B cell (primary cell): ENCODE data around the gene PIGM. TPM values are rescaled to one million over a fixed set of nuclear protein-coding genes. Genes with fewer than 3 reads are reported as not detected.

Experiments used
- ATAC-seq: fragments of 200-7000 bp; cut with Tn5 transposase; one replicate; pipeline ENCODE4 v1.10.0; 2021; ENCODE audit warnings: low read depth, mild to moderate bottlenecking, moderate number of reproducible peaks, moderate library complexity
- CTCF ChIA-PET: fragments of 350-600 bp; sonication (Branson Sonifier 250); formaldehyde crosslinking; loops from one replicate; lab custom pipeline; 2021; ENCODE audit warnings: antibody characterized with exemption, inconsistent platforms; lab: Charles Lee
- POLR2A ChIA-PET: fragments of 350-600 bp; sonication (Branson Sonifier 250); formaldehyde crosslinking; loops from one replicate; lab custom pipeline; 2021; ENCODE audit warnings: antibody characterized with exemption; lab: Charles Lee
- DNase-seq: peaks from one replicate; pipeline ENCODE4 v3.0.0; 2013
- H2AFZ ChIP-seq: 2 replicates; pipeline ENCODE4 v1.6.1; 2012; ENCODE audit warnings: mild to moderate bottlenecking, low read depth, low read length; ENCODE audit not compliant: insufficient read depth, poor library complexity, severe bottlenecking
- H3K27ac ChIP-seq, 2 donors: 1 replicate in 1 of 2; 2 replicates in 1 of 2; pipeline ENCODE4 v1.5.1; 2012 to 2013; ENCODE audit warnings: low read length in 2 of 2, mild to moderate bottlenecking in 2 of 2, moderate library complexity in 1 of 2
- H3K27me3 ChIP-seq, 4 experiments: fragments of 200-600 bp in 1 of 4; sonication (generic) in 1 of 4; replicated peaks in 1 of 4; 1 replicate in 2 of 4; 2 replicates in 2 of 4; pipeline versions ENCODE4 v1.6.1 to v1.7.0; 2013 to 2016; ENCODE audit warnings: low read length in 3 of 4, mild to moderate bottlenecking in 2 of 4, mixed read lengths in 1 of 4, moderate library complexity in 1 of 4; ENCODE audit not compliant: insufficient read depth in 4 of 4, control insufficient read depth in 3 of 4; ENCODE audit errors: control extremely low read depth in 1 of 4
- H3K36me3 ChIP-seq, 2 experiments: replicated peaks in 1 of 2; 1 replicate in 1 of 2; 2 replicates in 1 of 2; pipeline versions ENCODE4 v1.6.1 to v1.7.1; 2013; ENCODE audit warnings: low read length in 1 of 2; ENCODE audit not compliant: insufficient read depth in 2 of 2, control insufficient read depth in 1 of 2; ENCODE audit errors: control extremely low read depth in 1 of 2, extremely low read depth in 1 of 2
- H3K4me1 ChIP-seq, 2 donors: fragments of 200-600 bp in 1 of 2; sonication (generic) in 1 of 2; 1 replicate in 1 of 2; 2 replicates in 1 of 2; pipeline versions ENCODE4 v1.5.1 to v1.6.1; 2013 to 2017; ENCODE audit warnings: low read length in 2 of 2; ENCODE audit not compliant: control insufficient read depth in 2 of 2, insufficient read depth in 2 of 2
- H3K4me2 ChIP-seq: replicated peaks from 2 replicates; pipeline ENCODE3; 2012; ENCODE audit warnings: mild to moderate bottlenecking, low read depth, low read length; ENCODE audit not compliant: poor library complexity, severe bottlenecking
- H3K4me3 ChIP-seq, 5 experiments: fragments of 200-600 bp in 1 of 5; sonication (generic) in 1 of 5; 1 replicate in 3 of 5; 2 replicates in 2 of 5; pipeline versions ENCODE4 v1.5.1 to v1.7.0; 2011 to 2016; ENCODE audit warnings: low read length in 4 of 5, mild to moderate bottlenecking in 4 of 5, low read depth in 2 of 5, control low read depth in 1 of 5, moderate library complexity in 1 of 5; ENCODE audit not compliant: insufficient read depth in 1 of 5; ENCODE audit errors: control extremely low read depth in 1 of 5, extremely low read depth in 1 of 5
- H3K79me2 ChIP-seq: fragments of 200-600 bp; sonication (generic); one replicate; pipeline ENCODE4 v1.6.0; 2016; ENCODE audit warnings: low read length; ENCODE audit not compliant: control insufficient read depth, insufficient read depth
- H3K9ac ChIP-seq: fragments of 200-600 bp; sonication (generic); 2 replicates; pipeline ENCODE4 v1.6.1; 2017; ENCODE audit warnings: mild to moderate bottlenecking, low read length, moderate library complexity
- H3K9me3 ChIP-seq, 3 donors: one replicate each; pipeline versions ENCODE4 v1.6.1 to v1.7.1; 2013; ENCODE audit warnings: low read length in 2 of 3; ENCODE audit not compliant: control insufficient read depth in 2 of 3, insufficient read depth in 1 of 3; ENCODE audit errors: control extremely low read depth in 1 of 3
- H4K20me1 ChIP-seq: 2 replicates; pipeline ENCODE4 v1.6.0; 2012; ENCODE audit warnings: mild to moderate bottlenecking, low read length; ENCODE audit not compliant: insufficient read depth, control insufficient read depth, poor library complexity, severe bottlenecking
- H3K27ac Mint-ChIP-seq: one replicate; pipeline ENCODE4 v1.8.0; 2021; ENCODE audit warnings: mixed read lengths
- H3K27me3 Mint-ChIP-seq: one replicate; pipeline ENCODE4 v1.8.0; 2021; ENCODE audit warnings: mixed read lengths
- H3K4me1 Mint-ChIP-seq: one replicate; pipeline ENCODE4 v1.8.0; 2021; ENCODE audit warnings: mixed read lengths
- H3K4me3 Mint-ChIP-seq: one replicate; pipeline ENCODE4 v1.8.0; 2021; ENCODE audit warnings: mixed read lengths
- H3K9me3 Mint-ChIP-seq: one replicate; pipeline ENCODE4 v1.8.0; 2022; ENCODE audit warnings: mixed read lengths; ENCODE audit not compliant: insufficient read depth
- EZH2 ChIP-seq: IDR thresholded peaks from 2 replicates; pipeline ENCODE4 v1.6.1; 2012; ENCODE audit warnings: borderline replicate concordance, low read depth, mild to moderate bottlenecking, moderate library complexity, low read length; ENCODE audit not compliant: insufficient read depth, poor library complexity, severe bottlenecking
- WGBS: methylation state at CpG from one replicate; pipeline ENCODE4 v1.1.5; 2013; ENCODE audit warnings: missing lambda C conversion rate; ENCODE audit not compliant: insufficient coverage; 5-methylcytosine and 5-hydroxymethylcytosine counted together
- intact Hi-C: fragments of 100-400 bp; cut with micrococcal nuclease; formaldehyde crosslinking; loops from one replicate; pipeline ENCODE4 v1.10.0; 2022
- polyA plus RNA-seq: library from polyadenylated mRNA; depleted of rRNA; stranded (reverse); fragments of >200 nt; gene quantifications from 2 replicates; pipeline ENCODE4 v1.2.3, GENCODE V29; 2012
- total RNA-seq, 2 donors: library from RNA; stranded (reverse); fragments of 120-200 nt in 1 of 2; gene quantifications; 1 replicate in 1 of 2; 2 replicates in 1 of 2; pipeline versions ENCODE4 v1.2.3 to v1.2.4, GENCODE V29; 2013 to 2022
- TF ChIP-seq, protein P1 (sequence below): fragments of 200-600 bp; IDR thresholded peaks from one replicate; pipeline ENCODE4 v1.8.0; 2022; ENCODE audit warnings: antibody characterized with exemption, mild to moderate bottlenecking

PIGM gene
- total and polyA plus RNA-seq, 2 donors (not counting 1 experiment from before 2014, with no cell fraction given), result 1.4 to 7.4 TPM

DNA sequence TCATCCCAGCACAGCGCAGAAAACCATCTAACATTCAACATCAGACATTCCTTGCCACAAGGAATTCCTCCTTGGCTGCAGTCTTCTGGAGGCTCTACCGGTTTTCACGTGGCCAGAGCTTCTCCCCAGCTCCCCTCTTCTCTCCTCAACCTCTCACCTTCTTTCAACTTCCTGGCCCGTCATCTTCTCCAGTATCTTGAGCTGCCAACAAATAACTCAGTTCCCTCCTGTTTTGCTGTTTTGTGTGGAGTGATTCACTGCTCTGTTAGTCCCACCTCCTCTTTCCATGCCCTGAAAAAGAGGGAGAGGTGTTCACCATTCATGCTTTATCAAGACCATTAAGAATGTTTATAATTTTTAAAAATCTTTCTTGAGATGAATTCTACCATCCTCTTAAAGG lies 32.6 kb downstream of the PIGM start:
- Histone ChIP-seq H3K4me1 (no peaks in the 10 kb centered on the region), H3K9ac (no peak overlapping the region), H3K27ac (no peak overlapping the region), H3K36me3 (no peaks in the 10 kb centered on the region), H3K79me2 (no peaks in the 10 kb centered on the region), H3K4me2 (no peak overlapping the region), H3K27me3 (peaks cover 0 to 9% (median 5%) of the 10 kb centered on the region in 4 experiments), H3K9me3 (peaks cover 0 to 1% (median 0%) of the 10 kb centered on the region in 3 donors), H2AFZ (no peak overlapping the region), H4K20me1 (no peaks in the 10 kb centered on the region), H3K4me3 (no peak overlapping the region)
- TF ChIP-seq, protein P1, sequence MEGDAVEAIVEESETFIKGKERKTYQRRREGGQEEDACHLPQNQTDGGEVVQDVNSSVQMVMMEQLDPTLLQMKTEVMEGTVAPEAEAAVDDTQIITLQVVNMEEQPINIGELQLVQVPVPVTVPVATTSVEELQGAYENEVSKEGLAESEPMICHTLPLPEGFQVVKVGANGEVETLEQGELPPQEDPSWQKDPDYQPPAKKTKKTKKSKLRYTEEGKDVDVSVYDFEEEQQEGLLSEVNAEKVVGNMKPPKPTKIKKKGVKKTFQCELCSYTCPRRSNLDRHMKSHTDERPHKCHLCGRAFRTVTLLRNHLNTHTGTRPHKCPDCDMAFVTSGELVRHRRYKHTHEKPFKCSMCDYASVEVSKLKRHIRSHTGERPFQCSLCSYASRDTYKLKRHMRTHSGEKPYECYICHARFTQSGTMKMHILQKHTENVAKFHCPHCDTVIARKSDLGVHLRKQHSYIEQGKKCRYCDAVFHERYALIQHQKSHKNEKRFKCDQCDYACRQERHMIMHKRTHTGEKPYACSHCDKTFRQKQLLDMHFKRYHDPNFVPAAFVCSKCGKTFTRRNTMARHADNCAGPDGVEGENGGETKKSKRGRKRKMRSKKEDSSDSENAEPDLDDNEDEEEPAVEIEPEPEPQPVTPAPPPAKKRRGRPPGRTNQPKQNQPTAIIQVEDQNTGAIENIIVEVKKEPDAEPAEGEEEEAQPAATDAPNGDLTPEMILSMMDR, result no peak
- no peak for TF ChIP-seq EZH2
- ChIA-PET POLR2A (no interaction called here), CTCF (interaction anchor here (0.9 to 2.2 kb wide), 2 partner anchors 9 to 200 kb away, joined by 3 to 10 read pairs; no protein-coding TSS in a partner anchor)
- peaks cover 30% of the 10 kb centered on the region for H3K27me3 Mint-ChIP-seq
- no peak overlapping the region for H3K4me3 Mint-ChIP-seq
- H3K9me3 Mint-ChIP-seq, result no peaks in the 10 kb centered on the region
- no peak for DNase-seq
- H3K4me1 Mint-ChIP-seq, result no peaks in the 10 kb centered on the region
- WGBS, result 76% methylated on average over 3 of the region's 4 CpGs
- H3K27ac Mint-ChIP-seq, result no peak overlapping the region
- ATAC-seq, result no peak
- intact Hi-C loops, result no loop called here

DNA sequence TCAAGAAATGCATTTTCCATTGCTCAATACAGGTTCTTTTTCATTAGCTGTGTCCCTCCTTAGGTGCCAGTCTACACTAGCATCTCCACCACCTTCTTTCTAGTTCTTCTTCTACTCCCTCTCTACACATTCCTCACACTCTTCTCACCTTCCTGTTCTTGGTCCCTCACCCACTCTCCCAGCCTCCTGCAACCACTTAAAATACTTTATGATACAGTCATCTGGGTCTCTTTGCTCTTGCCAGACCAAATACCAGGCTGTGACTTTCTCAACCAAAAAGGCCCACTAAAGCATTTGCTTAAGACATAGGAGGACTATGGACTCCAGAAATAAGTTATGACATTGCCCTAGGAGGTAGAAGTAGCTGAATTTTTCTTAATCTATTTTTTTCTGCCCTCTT lies 35.1 kb downstream of the PIGM start:
- CTCF ChIA-PET, result interaction anchor here (1.7 kb wide), 1 partner anchor 11 kb away, joined by 5 read pairs; no protein-coding TSS in a partner anchor
- Mint-ChIP-seq H3K4me1 (peaks cover under 1% of the 10 kb centered on the region), H3K27me3 (peaks cover 36% of the 10 kb centered on the region), H3K9me3 (no peaks in the 10 kb centered on the region), H3K27ac (no peak overlapping the region), H3K4me3 (no peak overlapping the region)
- Histone ChIP-seq H3K4me1 (no peaks in the 10 kb centered on the region), H3K36me3 (no peaks in the 10 kb centered on the region), H3K4me2 (no peak overlapping the region), H3K9me3 (peaks cover 0 to 1% (median 0%) of the 10 kb centered on the region in 3 donors), H3K27ac (no peak overlapping the region), H3K27me3 (peaks cover 0 to 9% (median 6%) of the 10 kb centered on the region in 4 experiments), H3K9ac (no peak overlapping the region), H2AFZ (no peak overlapping the region), H3K4me3 (no peak overlapping the region), H3K79me2 (no peaks in the 10 kb centered on the region), H4K20me1 (no peaks in the 10 kb centered on the region)
- DNase-seq (no peak), ATAC-seq (no peak)
- intact Hi-C loops, result no loop called here
- POLR2A ChIA-PET, result no interaction called here
- TF ChIP-seq, protein P1, result no peak
- TF ChIP-seq EZH2, result no peak
